ENCODE data around the gene DLK2. TPM values are rescaled to one million over a fixed set of nuclear protein-coding genes. Genes with fewer than 3 reads are reported as not detected.

Gene DLK2
- total RNA-seq, 1 donor from 2014 or later: 8.2 TPM

GRCh38 chr6:43497689-43498088 lies 42.3 kb upstream of the DLK2 start:
- TF ChIP-seq CTCF (IDR thresholded peaks at IDR 0.05; ENCODE audit: insufficient read depth, low read length, severe bottlenecking): no peak
- no peak for DNase-seq (ENCODE audit: low read depth)
- Histone ChIP-seq H3K27me3 (ENCODE audit: control insufficient read depth, insufficient read depth, low read length) (no peaks in the 10 kb centered on the region), H3K36me3 (ENCODE audit: control insufficient read depth, insufficient read depth, low read length) (peaks cover 29% of the 10 kb centered on the region), H3K4me3 (ENCODE audit: low read depth, low read length) (no peak overlapping the region)
- FAIRE-seq: no peak

- H3K36me3 ChIP-seq (ENCODE audit: control insufficient read depth, insufficient read depth, low read length): peaks cover 24% of the 10 kb centered on the region
- H3K27me3 ChIP-seq (ENCODE audit: control insufficient read depth, insufficient read depth, low read length): no peaks in the 10 kb centered on the region
- DNase-seq (ENCODE audit: low read depth) (no peak), FAIRE-seq (no peak)
- no peak for TF ChIP-seq CTCF (IDR thresholded peaks at IDR 0.05; ENCODE audit: insufficient read depth, low read length, severe bottlenecking)
- H3K4me3 ChIP-seq (ENCODE audit: low read depth, low read length): no peak overlapping the region
These were observed 41.7 kb upstream of the DLK2 start for GRCh38 chr6:43497129-43497396.

GRCh38 chr6:43496370-43497128 lies 41.2 kb upstream of the DLK2 start:
- DNase-seq (ENCODE audit: low read depth): peak; percentile 96
- no peak for FAIRE-seq
- Histone ChIP-seq H3K36me3 (ENCODE audit: control insufficient read depth, insufficient read depth, low read length) (peaks cover 24% of the 10 kb centered on the region), H3K27me3 (ENCODE audit: control insufficient read depth, insufficient read depth, low read length) (no peaks in the 10 kb centered on the region), H3K4me3 (ENCODE audit: low read depth, low read length) (no peak overlapping the region)
- TF ChIP-seq CTCF (IDR thresholded peaks at IDR 0.05; ENCODE audit: insufficient read depth, low read length, severe bottlenecking): peak; percentile 80

- no peaks in the 10 kb centered on the region for H3K27me3 ChIP-seq (ENCODE audit: control insufficient read depth, insufficient read depth, low read length)
- peak; percentile 13 for FAIRE-seq
- TF ChIP-seq CTCF (IDR thresholded peaks at IDR 0.05; ENCODE audit: insufficient read depth, low read length, severe bottlenecking): peak; percentile 58
- no peak overlapping the region for H3K4me3 ChIP-seq (ENCODE audit: low read depth, low read length)
- peak; percentile 47 for DNase-seq (ENCODE audit: low read depth)
- peaks cover 19% of the 10 kb centered on the region for H3K36me3 ChIP-seq (ENCODE audit: control insufficient read depth, insufficient read depth, low read length)
These were observed 40.1 kb upstream of the DLK2 start for GRCh38 chr6:43495409-43495941.

- Histone ChIP-seq H3K27me3 (ENCODE audit: control insufficient read depth, insufficient read depth, low read length) (no peaks in the 10 kb centered on the region), H3K36me3 (ENCODE audit: control insufficient read depth, insufficient read depth, low read length) (peaks cover 13% of the 10 kb centered on the region), H3K4me3 (ENCODE audit: low read depth, low read length) (no peak overlapping the region)
- DNase-seq (ENCODE audit: low read depth) (no peak), FAIRE-seq (no peak)
- no peak for TF ChIP-seq CTCF (IDR thresholded peaks at IDR 0.05; ENCODE audit: insufficient read depth, low read length, severe bottlenecking)
These were observed 39.4 kb upstream of the DLK2 start for GRCh38 chr6:43494766-43495165.

GRCh38 chr6:43494321-43494720 lies 39.0 kb upstream of the DLK2 start:
- FAIRE-seq (no peak), DNase-seq (ENCODE audit: low read depth) (no peak)
- H3K27me3 ChIP-seq (ENCODE audit: control insufficient read depth, insufficient read depth, low read length): no peaks in the 10 kb centered on the region
- peaks cover 11% of the 10 kb centered on the region for H3K36me3 ChIP-seq (ENCODE audit: control insufficient read depth, insufficient read depth, low read length)
- no peak overlapping the region for H3K4me3 ChIP-seq (ENCODE audit: low read depth, low read length)
- TF ChIP-seq CTCF (IDR thresholded peaks at IDR 0.05; ENCODE audit: insufficient read depth, low read length, severe bottlenecking): no peak
